GM19193 (cell line): Measurements from ENCODE around the gene CIAO3.

ENCODE experiments used
- POLR2A ChIP-seq: IDR thresholded peaks from 4 replicates; pipeline ENCODE4 v1.6.1; 2011; ENCODE audit not compliant: insufficient read depth, insufficient read length; ENCODE audit errors: extremely low read depth

The CIAO3 gene

DNA sequence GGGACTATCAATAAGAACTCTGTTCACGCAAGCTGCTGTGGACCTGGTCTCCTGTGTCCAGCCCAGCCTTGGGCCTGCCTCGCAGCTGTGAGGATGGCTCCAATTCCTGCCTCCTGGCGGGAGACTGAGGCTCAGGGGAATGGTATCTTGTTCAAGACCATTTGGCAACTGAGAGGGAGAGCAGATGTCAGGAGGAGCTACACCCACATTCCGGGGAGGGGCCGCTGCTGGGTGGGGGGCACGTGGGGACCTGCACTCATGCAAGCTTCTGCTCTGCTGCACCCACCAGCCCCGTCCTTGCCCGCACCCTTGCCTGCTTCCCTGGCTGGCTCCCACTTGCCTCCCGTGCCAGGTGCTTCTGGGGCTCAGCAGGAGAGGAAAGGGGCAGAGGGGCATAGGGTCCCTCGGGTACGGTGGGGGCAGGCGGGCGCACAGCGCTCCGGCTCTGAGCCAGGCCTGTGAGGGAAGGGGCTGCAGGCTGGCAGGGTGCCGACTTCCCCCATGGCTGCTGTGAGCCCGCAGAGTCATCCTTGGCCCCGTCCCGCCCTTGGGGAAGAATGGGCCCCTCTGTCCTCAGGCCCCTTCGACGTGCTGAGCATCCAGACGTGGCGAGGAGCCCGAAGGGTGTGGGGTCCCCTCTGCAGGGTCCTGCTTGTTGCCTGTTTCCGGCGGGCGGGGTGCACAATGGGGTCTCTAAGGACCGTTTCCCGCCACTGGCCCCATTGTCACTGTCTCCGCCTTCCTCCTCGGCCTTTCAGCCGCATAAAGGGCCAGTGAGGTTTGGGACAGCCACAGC is 23.1 kb downstream of the CIAO3 start:
- no peak for TF ChIP-seq POLR2A

DNA sequence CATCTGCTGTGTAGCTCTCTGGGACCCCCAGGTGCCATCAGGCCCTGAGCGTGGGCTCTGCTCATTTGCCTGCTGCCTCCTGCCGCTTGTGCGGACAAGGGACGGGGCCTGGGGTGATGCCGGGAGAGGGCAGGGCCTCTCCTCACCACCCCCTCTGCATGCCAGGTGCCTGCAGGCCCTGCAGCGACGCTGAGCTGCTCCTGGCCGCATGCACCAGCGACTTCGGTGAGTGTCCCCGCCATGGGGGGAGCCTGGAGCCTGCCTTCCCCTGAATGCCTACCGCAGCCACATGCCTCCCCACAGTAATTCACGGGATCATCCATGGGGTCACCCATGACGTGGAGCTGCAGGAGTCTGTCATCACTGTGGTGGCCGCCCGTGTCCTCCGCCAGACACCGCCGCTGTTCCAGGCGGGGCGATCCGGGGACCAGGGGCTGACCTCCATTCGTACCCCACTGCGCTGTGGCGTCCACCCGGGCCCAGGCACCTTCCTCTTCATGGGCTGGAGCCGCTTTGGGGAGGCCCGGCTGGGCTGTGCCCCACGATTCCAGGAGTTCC is 23.9 kb downstream of the CIAO3 start:
- no peak for TF ChIP-seq POLR2A

DNA sequence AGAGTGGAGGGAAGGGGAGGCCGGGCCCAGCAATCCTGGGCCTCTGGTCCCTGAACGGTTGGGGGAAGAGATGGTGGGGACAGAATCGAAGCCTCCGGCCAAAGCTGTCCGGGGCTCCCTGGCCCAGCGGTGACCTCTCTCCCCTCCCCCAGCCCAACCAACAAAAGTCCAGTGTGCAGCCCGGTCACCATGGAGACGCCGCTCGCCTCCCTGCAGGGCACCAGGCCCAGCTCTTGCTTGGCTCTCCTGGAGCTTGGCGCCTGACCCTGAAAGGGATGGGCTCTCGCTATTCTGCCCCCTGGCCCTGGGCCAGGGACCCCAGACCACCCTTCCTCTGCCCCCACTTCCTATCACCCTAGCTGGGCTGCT is 24.6 kb downstream of the CIAO3 start:
- TF ChIP-seq POLR2A: no peak

DNA sequence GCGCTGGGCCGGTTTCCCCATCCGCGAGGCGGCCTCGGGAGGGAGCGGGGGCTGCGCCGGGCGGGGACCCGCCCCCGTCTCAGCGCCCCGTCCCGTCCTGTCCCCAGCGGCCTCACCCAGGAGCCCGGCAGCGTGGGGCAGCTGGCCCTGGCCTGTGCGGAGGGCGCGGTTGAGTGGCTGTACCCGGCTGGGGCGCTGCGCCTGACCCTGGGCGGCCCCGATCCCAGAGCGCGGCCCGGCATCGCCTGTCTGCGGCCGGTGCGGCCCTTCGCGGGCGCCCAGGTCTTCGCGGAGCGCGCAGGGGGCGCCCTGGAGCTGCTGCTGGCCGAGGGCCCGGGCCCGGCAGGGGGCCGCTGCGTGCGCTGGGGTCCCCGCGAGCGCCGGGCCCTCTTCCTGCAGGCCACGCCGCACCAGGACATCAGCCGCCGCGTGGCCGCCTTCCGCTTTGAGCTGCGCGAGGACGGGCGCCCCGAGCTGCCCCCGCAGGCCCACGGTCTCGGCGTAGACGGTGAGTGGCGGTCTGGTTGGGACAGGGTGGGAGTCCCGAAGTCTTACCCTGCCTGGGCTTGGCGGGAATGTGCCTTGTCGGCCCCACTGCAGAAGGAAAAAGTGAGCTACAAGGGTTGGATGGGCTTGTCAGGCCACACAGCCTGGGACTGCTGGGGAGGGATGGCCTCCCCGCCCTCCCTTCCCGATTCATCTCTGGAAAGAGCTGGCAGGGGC is 25.2 kb downstream of the CIAO3 start:
- no peak for TF ChIP-seq POLR2A

DNA sequence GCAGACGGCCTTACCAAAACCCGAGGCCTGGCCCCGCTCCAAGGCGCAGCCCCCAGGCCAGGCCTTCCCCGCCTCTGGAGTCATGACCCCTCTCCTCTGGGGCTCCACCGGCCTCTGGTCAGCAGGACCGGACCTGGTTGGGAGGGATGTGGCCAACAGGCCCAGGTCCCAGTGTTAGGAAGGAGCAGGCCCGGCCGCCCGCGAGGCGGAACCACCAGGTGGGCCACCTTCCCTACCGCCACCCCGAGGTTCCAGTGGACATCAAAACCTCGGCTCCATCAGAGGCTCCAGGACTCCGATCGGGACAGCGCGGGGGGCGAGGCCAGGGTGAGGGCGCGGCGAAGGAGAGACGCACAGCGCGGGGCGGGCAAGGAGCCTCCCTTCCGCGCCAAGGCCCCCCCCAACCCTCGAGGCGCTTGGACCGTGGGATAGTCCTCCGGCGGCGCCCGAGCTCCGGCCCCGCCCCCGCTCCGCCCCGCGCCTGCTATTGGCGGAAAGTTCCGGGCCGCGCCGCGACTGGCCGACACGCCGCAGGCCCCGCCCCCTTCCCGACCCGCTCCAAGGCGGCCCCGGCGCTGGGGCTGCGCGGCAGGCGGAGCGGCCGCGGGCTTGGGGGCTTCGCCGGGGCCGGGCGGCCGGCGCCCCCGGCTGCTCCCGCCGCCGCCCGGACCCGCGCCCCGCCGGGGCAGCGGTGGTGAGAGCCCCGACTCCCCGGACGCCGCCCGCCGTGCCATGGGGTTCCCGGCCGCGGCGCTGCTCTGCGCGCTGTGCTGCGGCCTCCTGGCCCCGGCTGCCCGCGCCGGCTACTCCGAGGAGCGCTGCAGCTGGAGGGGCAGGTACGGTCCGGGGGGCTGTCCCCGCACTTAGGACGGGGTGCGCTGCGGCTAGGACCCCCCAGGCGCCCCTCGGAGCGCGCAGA is 26.0 kb downstream of the CIAO3 start, which contains the start of gene METRN:
Gene METRN, plus strand, starts transcription at position 561 of the 919 bp plus-strand sequence. Its CDS starts 172 bp downstream, at position 733.
- no peak for TF ChIP-seq POLR2A

DNA sequence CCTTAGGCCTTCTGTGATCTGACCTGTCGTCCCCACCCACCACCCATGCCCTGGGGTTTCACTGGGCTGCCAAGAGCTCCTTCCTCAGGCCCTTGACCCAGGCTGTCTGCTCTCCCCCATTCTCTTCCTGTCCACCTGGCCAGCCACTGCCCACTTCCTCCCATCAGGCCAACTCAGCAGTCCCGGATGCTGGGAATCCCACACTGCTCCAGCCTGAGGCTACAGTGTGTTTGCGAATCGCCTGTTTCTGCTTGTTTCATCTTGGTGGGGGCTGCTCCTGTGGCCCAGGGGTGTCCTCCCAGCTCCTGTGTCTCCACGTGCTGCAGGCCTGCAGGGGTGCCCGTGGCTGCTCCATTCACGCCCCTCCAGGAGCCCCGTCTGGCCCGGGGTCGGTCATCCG is 26.7 kb downstream of the CIAO3 start:
- no peak for TF ChIP-seq POLR2A

DNA sequence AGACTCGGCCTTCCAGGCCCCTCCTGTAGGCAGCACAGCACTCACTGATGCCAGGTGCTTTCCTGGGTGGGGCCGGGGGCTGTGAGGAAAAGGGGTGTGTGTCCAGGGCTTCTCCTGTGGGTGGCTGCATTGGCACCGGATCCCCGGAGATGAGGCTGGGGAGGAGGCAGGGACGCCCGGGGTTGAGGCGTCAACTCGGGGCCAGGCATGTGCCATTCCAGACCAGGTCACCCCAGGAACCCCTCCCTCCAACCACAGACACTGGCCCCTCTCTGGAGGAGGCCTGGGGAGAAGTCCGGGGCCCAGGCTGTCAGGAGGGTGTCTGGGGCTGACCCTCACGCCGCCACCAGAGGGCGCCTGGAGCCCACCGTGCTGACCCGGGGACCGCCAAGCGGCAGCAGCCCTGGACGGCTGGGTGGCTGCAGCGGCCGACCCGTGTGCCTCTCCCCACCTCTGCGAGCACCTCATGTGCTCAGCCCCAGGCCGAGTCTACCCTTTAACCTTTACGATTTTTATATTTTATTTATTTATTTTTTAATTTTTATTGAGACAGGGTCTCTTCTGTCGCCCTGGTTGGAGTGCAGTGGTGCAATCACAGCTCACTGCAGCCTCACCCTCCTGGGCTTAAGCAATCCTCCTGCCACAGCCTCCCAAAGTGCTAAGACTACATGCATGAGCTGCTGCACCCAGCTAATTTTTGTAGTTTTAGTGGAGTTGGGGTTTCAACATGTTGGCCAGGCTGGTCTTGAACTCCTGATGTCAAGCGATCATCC is 29.1 kb downstream of the CIAO3 start:
- TF ChIP-seq POLR2A: no peak

DNA sequence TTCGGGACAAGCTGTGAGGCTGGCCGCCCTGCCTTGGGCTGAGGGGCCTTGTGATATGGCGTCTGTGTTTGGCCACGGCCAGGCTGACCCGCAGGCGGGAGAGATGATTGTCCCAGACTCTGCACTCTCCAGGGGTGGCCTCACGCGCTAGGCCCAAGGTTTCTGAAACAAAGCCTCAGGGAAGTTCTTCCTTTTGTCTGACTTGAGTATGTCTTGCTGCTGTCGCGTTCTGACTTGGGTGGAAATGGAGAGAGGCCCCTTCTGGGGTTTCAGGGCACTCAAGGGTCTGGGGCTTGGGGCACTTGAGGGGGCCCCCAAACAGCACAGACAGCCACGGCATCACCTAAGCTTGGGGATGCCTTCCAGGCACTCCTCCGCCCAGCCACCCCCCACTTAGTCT is 29.7 kb downstream of the CIAO3 start:
- TF ChIP-seq POLR2A: no peak

DNA sequence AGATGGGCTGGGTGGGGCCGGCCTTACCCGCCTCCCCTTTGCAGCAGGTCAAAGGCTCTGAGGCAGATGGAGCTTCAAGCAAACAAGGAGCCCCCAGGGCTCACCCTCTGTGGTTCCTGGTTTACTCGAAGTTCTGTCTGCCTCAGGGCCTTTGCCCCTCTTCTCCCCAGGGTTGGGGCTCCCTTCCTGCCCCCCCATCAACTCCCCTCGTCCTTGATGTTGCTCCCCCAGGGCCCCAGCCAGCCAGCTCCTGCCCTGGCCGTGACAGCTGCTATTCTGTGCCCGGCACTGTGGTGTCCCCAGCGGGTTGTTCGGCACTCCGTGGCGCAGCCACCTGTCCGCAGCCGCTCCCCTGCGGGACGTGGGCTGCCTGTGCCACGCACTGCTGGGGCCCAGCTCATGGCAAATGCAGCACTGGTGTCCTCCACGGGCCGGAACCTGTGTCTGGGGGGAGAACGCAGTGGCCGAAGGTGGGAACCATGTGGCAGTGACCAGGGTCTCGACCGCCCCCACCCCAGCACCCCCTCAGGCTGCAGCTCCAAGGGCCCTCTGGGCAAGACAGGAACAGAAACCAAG is 30.2 kb downstream of the CIAO3 start:
- no peak for TF ChIP-seq POLR2A

DNA sequence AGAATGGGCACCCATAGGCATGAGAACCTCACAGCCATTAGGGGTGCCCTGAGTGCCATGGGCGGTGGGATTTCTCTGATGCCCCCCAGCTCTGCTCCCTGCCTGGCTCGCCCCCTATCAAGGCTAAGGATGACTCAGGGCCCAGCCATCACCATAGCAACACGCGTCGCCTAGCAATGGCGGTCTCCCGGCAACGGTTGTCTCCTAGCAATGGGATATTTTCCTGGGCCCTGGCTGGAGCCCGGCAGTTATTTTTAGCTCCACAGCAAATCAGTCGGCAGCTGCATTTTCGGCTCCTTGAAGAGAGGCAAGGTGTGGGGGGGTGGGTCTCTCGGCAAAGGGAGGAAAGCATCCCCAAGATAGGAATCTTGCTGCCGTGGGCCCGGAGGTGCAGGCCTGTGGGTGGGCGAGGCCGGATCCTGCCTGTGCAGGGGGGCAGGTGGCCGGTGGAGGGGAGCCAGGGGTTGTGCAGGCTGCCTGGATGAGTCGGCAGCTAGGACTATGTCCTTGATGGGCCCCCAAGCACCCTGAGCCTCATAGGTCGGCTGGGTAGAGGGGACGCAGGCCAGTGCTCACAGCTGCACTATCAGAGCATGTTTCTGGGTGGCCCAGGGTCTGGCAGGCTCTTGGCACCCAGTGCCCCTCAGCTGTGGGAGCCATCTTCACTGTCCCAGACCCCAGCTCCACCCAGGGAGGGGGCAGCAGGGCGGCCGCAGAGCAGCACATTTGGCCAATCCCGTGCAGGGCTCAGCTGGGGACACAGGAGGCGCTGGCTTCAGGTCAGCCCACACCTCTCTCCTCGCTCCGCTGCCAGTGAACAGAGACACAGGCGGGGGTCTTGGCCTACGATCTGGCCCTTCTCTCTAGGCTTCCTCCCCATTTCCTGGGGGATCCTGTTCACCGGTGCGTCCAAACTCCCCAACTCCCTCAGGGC is 31.0 kb downstream of the CIAO3 start:
- TF ChIP-seq POLR2A: no peak

DNA sequence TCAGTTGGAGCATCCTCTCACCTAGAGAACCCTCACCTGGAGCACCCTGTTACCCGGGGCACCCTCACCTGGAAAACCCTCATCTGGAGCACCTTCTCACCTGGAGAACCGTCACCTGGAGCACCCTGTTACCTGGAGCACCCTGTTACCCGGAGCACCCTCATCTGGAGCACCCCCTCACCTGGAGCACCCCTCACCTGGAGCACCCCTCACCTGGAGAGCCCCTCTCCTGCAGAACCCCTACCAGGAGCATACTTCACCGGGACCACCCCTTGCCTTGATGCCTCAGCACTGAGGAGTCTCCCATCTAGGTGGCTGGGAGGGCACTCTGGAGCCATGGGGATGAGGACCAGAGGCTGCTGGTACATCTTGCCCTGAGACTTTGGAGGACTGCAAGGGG is 31.8 kb downstream of the CIAO3 start:
- no peak for TF ChIP-seq POLR2A

DNA sequence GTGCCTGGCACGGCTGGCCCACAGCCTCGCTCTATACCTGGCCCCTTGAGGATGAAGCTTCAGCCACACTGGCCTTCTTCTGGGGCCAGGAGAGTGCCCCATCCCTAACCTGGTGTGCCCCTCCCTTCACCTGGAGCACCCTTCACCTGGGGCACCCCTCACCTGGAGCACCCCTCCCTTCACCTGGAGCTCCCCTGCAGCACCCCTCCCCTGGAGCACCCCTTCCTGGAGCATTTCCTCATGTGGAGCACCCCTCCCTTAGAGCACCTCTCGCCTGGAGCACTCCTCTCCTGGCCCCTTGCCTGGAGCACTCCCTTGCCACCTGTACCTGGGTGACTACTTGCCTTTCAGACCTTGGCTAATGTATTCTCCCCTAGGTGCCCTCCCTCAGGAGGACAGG is 32.8 kb downstream of the CIAO3 start:
- no peak for TF ChIP-seq POLR2A

DNA sequence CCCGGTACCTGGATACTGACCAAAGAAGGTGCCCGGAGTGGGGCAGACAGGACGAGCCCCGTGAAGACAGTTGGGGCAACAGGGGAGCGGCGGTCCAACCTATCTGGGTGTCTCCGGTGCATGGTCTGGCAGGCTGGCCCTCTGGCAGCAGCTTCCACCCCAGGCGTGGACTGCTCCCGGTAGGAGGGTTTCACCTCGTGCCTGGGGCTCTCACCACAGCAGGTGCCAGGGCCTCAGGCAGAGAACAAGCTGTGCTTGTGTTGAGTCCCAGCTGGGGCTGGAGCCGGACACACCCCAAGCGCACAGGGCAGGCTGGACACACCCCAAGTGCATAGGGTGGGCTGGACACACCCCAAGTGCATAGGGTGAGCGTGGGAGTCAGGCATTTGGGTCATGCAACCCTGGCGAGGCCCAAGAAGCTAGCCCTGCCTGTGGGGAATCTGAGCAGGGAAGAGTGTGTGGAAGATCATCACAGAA is 33.7 kb downstream of the CIAO3 start:
- TF ChIP-seq POLR2A: no peak
